Heart left ventricle (tissue), 16 donors: Measurements from ENCODE around the gene RET. TPM values are rescaled to one million over a fixed set of nuclear protein-coding genes. Genes with fewer than 3 reads are reported as not detected.

ENCODE experiments used
- ATAC-seq, 4 donors: fragments of 200-7000 bp; cut with Tn5 transposase; one replicate each; pipeline ENCODE4 v1.9.1; 2020 to 2022; ENCODE audit warnings: moderate library complexity in 4 of 4, mild to moderate bottlenecking in 3 of 4, moderate number of reproducible peaks in 1 of 4
- DNase-seq, 5 donors: peaks; one replicate each; pipeline ENCODE4 v3.0.0-alpha.2; 2020
- H3K27ac ChIP-seq, 12 donors: fragments of 200-600 bp; sonication (generic) in 4 of 12; one replicate each; pipeline versions ENCODE4 v1.5.0 to v1.8.0; 2016 to 2022; ENCODE audit warnings: mild to moderate bottlenecking in 2 of 12
- H3K27me3 ChIP-seq, 9 donors: fragments of 200-600 bp; sonication (generic) in 2 of 9; one replicate each; pipeline versions ENCODE4 v1.5.1 to v1.8.0; 2016 to 2022; ENCODE audit warnings: mild to moderate bottlenecking in 3 of 9
- H3K36me3 ChIP-seq, 9 donors: fragments of 200-600 bp; sonication (generic) in 2 of 9; one replicate each; pipeline versions ENCODE4 v1.5.0 to v1.8.0; 2018 to 2022; ENCODE audit warnings: mild to moderate bottlenecking in 2 of 9
- H3K4me1 ChIP-seq, 12 donors: fragments of 200-600 bp; sonication (generic) in 4 of 12; one replicate each; pipeline versions ENCODE4 v1.5.0 to v1.8.0; 2016 to 2022; ENCODE audit warnings: mild to moderate bottlenecking in 3 of 12
- H3K4me3 ChIP-seq, 12 donors: fragments of 200-600 bp; sonication (generic) in 4 of 12; one replicate each; pipeline versions ENCODE4 v1.5.0 to v1.8.0; 2017 to 2022; ENCODE audit warnings: mild to moderate bottlenecking in 9 of 12, moderate library complexity in 4 of 12
- H3K9me3 ChIP-seq, 12 donors: fragments of 200-600 bp; sonication (generic) in 4 of 12; one replicate each; pipeline versions ENCODE4 v1.5.0 to v1.8.0; 2016 to 2022; ENCODE audit warnings: mild to moderate bottlenecking in 1 of 12
- POLR2A ChIP-seq, 2 donors: fragments of 450-650 bp; IDR thresholded peaks; one replicate each; pipeline ENCODE4 v1.6.1; 2017; ENCODE audit warnings: antibody characterized with exemption in 2 of 2, mild to moderate bottlenecking in 2 of 2, moderate library complexity in 2 of 2
- WGBS, 4 donors: extraction: QIAGEN DNeasy Blood & Tissue Kit in 2 of 4; methylation state at CpG; one replicate each; pipeline versions ENCODE4 v1.1.5 to v1.1.7; 2013 to 2018; 5-methylcytosine and 5-hydroxymethylcytosine counted together
- intact Hi-C, 10 donors: fragments of 100-400 bp; cut with DNase I; formaldehyde crosslinking; loops; one replicate each; pipeline versions ENCODE4 v1.11.1 to v1.14.2; 2022
- polyA plus RNA-seq, 2 donors: library from polyadenylated mRNA; stranded (reverse); fragments of 200-250 nt; gene quantifications; one replicate each; pipeline ENCODE4 v1.2.3, GENCODE V29; 2013
- total RNA-seq, 9 donors: library from RNA; depleted of rRNA in 2 of 9; stranded (reverse); fragments of >200 nt in 2 of 9; fragmentation: NEBNext Ultra II Directional in 3 of 9; extraction: Animal tissue kit (Norgen Biotek cat#: 25700) in 3 of 9; gene quantifications; one replicate each; pipeline versions ENCODE4 v1.1.0 to v1.2.4, GENCODE V29; 2016 to 2023
- TF ChIP-seq, protein P1 (sequence below), 12 donors: fragments of 200-600 bp; sonication (generic) in 4 of 12; IDR thresholded peaks; one replicate each; pipeline versions ENCODE4 v1.5.0 to v1.8.0; 2018 to 2022; ENCODE audit warnings: antibody characterized with exemption in 12 of 12, mild to moderate bottlenecking in 5 of 12
- donor health status: ischemic (EF 13 %, LVEDD 7.1; RV severe dilation, severe dysfunction).
- donor health status: healthy with polysubstance abuse.
- donor health status: DM: no; HTN: yes; CAD: no.
- donor health status: DM: no; HTN: no; CAD: no.
- donor health status: ischemic (EF 25% LVEDD 6.9; RV normal size, moderate dysfunction).
- donor health status: ischemic (EF 25% LVEDD 5.7; RV mildly dilated, moderate dysfunction).
- donor health status: healthy.
- donor health status: DM: yes; HTN: yes; CAD: no.
- donor health status: ischemic (EF 35%, LVEDD 5.7; RV mildly dilated, moderate dysfunction).
- donor health status: nonischemic (EF 11% LVEDD 7.7; RV severe dilation, severe dysfunction).
- donor health status: DM: yes; HTN: yes; CAD: no.
- donor health status: PGD.
- donor health status: ischemic (EF 29% LVEDD 5.4; RV normal size, mild dysfunction).
- donor health status: nonischemic (EF 23%, LVEDD 6.1; RV moderate dilation, normal function).

RET gene
- total and polyA plus RNA-seq, 11 donors, result 0.12 to 3.3 (median 0.66) TPM

DNA sequence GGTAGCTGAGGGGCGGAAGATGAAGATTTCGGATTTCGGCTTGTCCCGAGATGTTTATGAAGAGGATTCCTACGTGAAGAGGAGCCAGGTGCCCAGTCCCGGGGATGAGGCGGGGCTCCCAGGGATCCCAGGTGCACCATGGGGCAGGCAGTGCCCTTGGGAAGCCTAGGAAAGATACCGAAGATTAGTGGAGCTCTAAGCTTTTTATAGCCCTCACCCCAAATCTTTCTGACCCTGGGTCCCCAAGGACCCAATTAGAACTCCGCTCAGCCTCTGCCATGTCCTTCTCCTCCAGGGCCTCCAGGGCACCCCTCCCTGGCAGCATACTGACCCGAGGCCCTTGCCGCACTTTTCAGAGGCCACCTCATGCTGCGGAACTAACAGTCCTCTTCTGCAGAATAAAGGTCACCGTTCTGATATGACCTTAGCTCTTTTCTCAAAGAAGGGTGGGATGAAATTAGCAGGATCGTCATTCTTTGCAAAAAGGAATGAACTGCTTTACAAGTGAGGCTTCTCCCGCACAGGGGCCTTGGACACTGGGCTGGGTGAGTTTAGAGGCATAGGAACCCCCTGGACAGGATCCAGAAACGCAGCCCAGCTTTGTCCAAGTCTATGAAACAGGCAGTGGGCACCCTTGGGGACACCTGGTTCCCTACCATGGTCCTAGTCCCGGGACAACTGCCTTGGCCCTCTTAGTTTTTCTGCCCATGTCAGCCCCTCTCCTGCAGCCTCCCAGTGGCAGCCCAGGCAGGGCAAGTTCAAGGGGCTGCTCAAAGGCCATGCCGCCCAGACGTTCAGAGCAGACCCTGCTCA lies 43.5 kb downstream of the RET start:
- Histone ChIP-seq H3K9me3 (no peaks in the 10 kb centered on the region), H3K4me1 (peaks cover 0 to 25% (median 4%) of the 10 kb centered on the region in 12 donors), H3K36me3 (no peaks in the 10 kb centered on the region), H3K27ac (peak overlapping the region in 1 of 12 donors; percentile 73), H3K27me3 (peaks cover 0 to 4% (median 0%) of the 10 kb centered on the region in 9 donors), H3K4me3 (no peak overlapping the region)
- ATAC-seq, result no peak
- TF ChIP-seq, protein P1, sequence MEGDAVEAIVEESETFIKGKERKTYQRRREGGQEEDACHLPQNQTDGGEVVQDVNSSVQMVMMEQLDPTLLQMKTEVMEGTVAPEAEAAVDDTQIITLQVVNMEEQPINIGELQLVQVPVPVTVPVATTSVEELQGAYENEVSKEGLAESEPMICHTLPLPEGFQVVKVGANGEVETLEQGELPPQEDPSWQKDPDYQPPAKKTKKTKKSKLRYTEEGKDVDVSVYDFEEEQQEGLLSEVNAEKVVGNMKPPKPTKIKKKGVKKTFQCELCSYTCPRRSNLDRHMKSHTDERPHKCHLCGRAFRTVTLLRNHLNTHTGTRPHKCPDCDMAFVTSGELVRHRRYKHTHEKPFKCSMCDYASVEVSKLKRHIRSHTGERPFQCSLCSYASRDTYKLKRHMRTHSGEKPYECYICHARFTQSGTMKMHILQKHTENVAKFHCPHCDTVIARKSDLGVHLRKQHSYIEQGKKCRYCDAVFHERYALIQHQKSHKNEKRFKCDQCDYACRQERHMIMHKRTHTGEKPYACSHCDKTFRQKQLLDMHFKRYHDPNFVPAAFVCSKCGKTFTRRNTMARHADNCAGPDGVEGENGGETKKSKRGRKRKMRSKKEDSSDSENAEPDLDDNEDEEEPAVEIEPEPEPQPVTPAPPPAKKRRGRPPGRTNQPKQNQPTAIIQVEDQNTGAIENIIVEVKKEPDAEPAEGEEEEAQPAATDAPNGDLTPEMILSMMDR (IDR thresholded peaks at IDR 0.05), result no peak
- TF ChIP-seq POLR2A (IDR thresholded peaks at IDR 0.05), result no peak
- WGBS, 4 donors, result 82 to 86% (median 85%) methylated on average over 19 of the region's 19 CpGs
- intact Hi-C loops, result no loop called here
- peak in 1 of 5 donors; percentile 15 for DNase-seq

DNA sequence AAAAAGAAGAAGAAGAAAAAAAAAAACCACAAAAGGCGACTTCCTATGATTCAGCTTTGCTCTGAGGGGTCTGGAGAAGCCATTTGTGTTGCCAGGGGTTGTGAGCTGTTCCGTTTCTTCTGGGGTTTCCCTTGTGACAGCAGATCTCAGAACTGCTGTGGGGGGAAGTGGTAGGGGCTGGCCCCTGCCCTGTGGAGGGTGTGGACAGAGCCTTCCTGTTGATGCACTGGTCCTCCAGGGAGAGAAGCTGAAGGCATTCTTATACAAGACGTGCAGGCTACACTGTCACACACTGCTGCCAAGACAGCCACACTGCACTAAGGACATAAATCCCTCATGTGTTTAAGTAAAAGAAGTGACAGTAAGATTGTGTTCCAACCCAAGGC lies 44.1 kb downstream of the RET start:
- H3K27ac ChIP-seq, result peak overlapping the region in 1 of 12 donors; percentile 73

DNA sequence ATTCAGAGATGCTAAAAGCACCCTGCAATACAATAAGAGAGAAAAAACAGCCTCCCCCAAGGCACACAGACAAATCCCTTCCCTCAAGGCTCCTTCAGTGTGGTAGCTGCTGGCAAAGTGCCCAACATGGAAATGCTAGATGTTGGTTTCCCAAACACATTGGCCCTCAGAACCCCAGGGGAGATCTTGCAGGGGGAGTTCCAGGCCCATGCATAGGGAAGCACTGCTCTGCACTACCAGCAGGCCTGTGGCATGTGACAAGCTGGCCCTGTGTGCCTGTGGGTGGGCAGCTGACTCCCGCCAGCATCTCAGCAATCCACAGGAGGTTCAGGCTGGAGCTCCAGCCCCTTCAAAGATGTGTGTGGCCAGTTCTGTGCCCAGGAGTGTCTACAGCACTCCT lies 44.6 kb downstream of the RET start:
- no peak for ATAC-seq
- TF ChIP-seq, protein P1 (IDR thresholded peaks at IDR 0.05), result no peak
- TF ChIP-seq POLR2A (IDR thresholded peaks at IDR 0.05), result no peak
- DNase-seq, result peak in 1 of 5 donors; percentile 45

More for the DNA sequence above, 44.1 kb downstream of the RET start:
- Histone ChIP-seq H3K4me1 (peaks cover 0 to 25% (median 4%) of the 10 kb centered on the region in 12 donors), H3K27me3 (peaks cover 0 to 4% (median 0%) of the 10 kb centered on the region in 9 donors), H3K4me3 (no peak overlapping the region), H3K9me3 (no peaks in the 10 kb centered on the region), H3K36me3 (no peaks in the 10 kb centered on the region)
- WGBS, 4 donors, result 46 to 50% (median 48%) methylated on average over 3 of the region's 3 CpGs
- TF ChIP-seq, protein P1 (IDR thresholded peaks at IDR 0.05), result no peak
- TF ChIP-seq POLR2A (IDR thresholded peaks at IDR 0.05), result no peak
- DNase-seq (peak in 3 of 5 donors; percentile 50 to 71 (median 60)), ATAC-seq (peak; percentile 27 to 74 (median 66))
- intact Hi-C loops, result no loop called here

DNA sequence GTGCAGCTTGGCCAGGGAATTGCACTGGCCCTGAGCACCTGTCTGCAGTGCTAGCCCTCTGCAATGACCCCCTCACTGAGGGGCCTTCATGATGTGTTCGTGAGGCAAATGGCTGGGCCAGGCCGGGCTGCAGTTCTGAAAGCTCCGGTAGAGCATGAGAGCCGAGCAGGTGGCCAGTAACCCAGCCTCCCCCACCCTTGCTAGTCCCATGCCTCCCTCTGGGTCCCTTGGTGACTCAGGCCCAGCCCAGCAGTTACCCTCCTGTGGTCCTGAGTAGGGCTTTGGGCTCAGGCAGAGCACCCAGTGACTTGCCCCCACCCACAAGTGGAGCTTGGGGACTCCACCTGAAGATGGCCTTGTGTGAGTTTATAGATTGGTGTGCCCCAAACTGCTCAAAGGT lies 45.2 kb downstream of the RET start:
- intact Hi-C loops, result no loop called here
- Histone ChIP-seq H3K4me3 (no peak overlapping the region), H3K9me3 (no peaks in the 10 kb centered on the region), H3K4me1 (peaks cover 0 to 36% (median 4%) of the 10 kb centered on the region in 12 donors), H3K27ac (peak overlapping the region in 1 of 12 donors; percentile 73), H3K36me3 (no peaks in the 10 kb centered on the region), H3K27me3 (peaks cover 0 to 4% (median 0%) of the 10 kb centered on the region in 9 donors)
- TF ChIP-seq, protein P1 (IDR thresholded peaks at IDR 0.05), result no peak
- TF ChIP-seq POLR2A (IDR thresholded peaks at IDR 0.05), result no peak
- peak in 1 of 5 donors; percentile 9 for DNase-seq
- 90 to 98% (median 93%) methylated on average over 2 to 4 of the region's 4 CpGs for WGBS, 4 donors
- ATAC-seq, result no peak

More for the DNA sequence above, 44.6 kb downstream of the RET start:
- intact Hi-C loops, result no loop called here
- Histone ChIP-seq H3K4me3 (no peak overlapping the region), H3K4me1 (peaks cover 0 to 30% (median 4%) of the 10 kb centered on the region in 12 donors), H3K27ac (peak overlapping the region in 1 of 12 donors; percentile 73), H3K36me3 (no peaks in the 10 kb centered on the region), H3K9me3 (no peaks in the 10 kb centered on the region), H3K27me3 (peaks cover 0 to 4% (median 0%) of the 10 kb centered on the region in 9 donors)
- 81 to 100% (median 83%) methylated on average over 1 of the region's 1 CpG; no CpG with 5 or more reads in 1 of the 4 donors for whole genome bisulfite sequencing, 4 donors
